GM12864 (cell line): ENCODE results near the gene LRRFIP1.
"Not testable (repeated sequence)": the region's sequence is repeated elsewhere in the genome, so short reads cannot be mapped to it uniquely, and the experiment has no call there.

Experiments used
- DNase-seq: peaks from one replicate; pipeline ENCODE4 v3.0.0-alpha.2; 2011; ENCODE audit warnings: low read depth
- H3K4me3 ChIP-seq: 2 replicates; pipeline ENCODE4 v1.5.1; 2011; ENCODE audit warnings: mild to moderate bottlenecking, low read depth, low read length, control low read depth
- TF ChIP-seq, protein P1 (sequence below): IDR thresholded peaks from 2 replicates; pipeline ENCODE4 v1.5.1; 2011; ENCODE audit warnings: low read depth, mild to moderate bottlenecking, moderate library complexity, low read length, control low read depth, inconsistent platforms; ENCODE audit errors: missing control alignments

Gene LRRFIP1

DNA sequence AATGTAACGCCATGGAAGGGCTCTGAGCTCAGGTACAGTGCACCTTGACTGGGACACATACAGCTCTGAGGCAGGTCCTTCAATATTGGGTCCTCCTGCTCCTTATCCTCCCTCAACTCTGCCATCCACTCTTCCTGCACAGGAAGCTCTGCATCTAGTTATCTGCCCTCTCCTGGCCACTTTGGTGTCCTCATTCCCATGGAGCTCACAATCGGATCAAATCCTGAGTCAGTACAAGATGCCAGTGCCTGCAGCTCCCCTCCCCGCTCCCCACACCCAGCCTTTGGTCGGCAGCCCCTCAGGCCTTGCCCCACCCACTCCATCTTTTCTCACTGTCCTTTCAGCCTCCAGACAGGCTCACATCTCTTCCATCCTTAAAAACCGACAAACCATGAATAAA lies 58.0 kb downstream of the LRRFIP1 start:
- TF ChIP-seq, protein P1, sequence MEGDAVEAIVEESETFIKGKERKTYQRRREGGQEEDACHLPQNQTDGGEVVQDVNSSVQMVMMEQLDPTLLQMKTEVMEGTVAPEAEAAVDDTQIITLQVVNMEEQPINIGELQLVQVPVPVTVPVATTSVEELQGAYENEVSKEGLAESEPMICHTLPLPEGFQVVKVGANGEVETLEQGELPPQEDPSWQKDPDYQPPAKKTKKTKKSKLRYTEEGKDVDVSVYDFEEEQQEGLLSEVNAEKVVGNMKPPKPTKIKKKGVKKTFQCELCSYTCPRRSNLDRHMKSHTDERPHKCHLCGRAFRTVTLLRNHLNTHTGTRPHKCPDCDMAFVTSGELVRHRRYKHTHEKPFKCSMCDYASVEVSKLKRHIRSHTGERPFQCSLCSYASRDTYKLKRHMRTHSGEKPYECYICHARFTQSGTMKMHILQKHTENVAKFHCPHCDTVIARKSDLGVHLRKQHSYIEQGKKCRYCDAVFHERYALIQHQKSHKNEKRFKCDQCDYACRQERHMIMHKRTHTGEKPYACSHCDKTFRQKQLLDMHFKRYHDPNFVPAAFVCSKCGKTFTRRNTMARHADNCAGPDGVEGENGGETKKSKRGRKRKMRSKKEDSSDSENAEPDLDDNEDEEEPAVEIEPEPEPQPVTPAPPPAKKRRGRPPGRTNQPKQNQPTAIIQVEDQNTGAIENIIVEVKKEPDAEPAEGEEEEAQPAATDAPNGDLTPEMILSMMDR, result no peak
- DNase-seq, result no peak
- no peak overlapping the region for H3K4me3 ChIP-seq

- DNase-seq, result no peak
Measured at GRCh38 chr2:237686659-237687136, 59.3 kb downstream of the LRRFIP1 start.

DNA sequence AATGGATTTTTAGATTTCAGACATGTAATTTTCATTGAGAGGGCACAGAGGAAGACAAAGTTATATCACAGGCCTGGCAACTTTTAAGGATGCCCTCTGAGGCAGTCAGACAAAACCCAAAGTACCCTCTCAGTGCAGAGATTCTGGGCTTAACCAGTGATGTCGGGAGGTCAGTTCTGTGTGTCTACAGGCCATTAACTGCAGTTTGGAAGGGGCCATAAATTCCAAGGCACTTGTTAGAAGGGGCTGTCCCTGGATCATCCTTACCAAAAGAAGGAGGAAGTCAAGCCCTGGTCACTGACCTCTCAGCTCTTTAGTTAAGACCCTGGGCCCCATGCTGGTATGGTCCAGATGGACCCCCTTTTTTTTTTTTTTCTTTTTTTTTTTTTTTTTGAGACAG lies 60.7 kb downstream of the LRRFIP1 start:
- H3K4me3 ChIP-seq, result no peak overlapping the region
- TF ChIP-seq, protein P1, result no peak
- no peak for DNase-seq

More at GRCh38 chr2:237686659-237687136, 59.3 kb downstream of the LRRFIP1 start:
- no peak overlapping the region for H3K4me3 ChIP-seq
- TF ChIP-seq, protein P1, result peak; percentile 49

DNA sequence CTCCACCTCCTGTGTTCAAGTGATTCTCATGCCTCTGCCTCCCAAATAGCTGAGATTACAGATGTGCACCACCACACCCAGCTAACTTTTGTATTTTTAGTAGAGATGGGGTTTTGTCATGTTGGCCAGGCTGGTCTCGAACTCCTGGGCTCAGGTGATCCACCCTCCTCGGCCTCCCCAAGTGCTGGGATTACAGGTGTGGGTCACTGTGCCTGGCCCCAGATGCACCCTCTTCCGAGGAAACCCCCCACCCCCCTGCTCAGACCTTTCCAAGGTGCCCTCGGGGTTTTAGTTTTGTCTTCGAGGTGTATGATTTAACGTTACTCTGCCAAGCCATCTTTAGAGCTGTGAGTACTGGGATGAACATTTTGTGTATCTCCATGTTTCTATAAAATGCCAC lies 61.2 kb downstream of the LRRFIP1 start:
- not testable (repeated sequence) for DNase-seq, H3K4me3 ChIP-seq

DNA sequence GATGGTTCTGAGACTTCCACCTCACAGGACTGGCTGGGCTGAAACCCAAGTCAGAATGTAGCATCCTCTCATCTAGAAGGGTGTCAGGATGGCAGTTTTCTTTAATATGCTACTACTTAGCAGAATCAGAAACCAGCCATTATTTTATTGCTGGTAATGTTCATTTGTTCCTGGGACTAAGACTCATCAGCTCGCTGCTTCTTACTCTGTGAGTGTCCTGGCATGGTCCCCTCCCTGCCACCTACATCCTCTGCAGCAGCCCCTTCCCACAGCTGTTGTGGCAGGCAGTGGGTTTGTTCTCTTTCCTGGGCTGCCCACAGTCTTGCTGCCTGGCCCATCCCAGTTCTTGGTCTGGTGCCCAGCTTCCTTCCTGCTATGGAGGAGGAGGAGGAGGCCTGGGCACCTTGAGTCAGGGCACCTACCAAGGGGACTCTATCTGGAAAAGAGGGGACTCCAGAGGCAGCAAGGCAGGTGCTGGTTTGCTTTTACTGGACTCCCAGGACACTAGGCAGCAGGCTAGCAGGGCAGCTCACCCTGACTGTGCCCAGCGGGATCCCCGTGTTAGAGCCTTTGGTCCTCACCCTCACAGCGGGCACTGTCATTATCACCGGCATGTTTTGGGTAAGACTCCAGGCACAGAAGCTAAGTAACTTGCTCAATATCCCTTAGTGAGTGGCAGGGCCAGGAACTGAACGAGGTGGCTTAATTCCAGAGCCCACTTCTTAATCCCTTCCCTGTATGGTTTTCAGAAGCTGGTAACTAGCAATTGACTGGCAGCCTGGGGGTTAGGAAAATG lies 62.1 kb downstream of the LRRFIP1 start:
- H3K4me3 ChIP-seq, result no peak overlapping the region
- no peak for DNase-seq
- TF ChIP-seq, protein P1, result no peak

- TF ChIP-seq, protein P1, result no peak
- no peak for DNase-seq
- H3K4me3 ChIP-seq, result peak overlapping the region; percentile 78
Measured at GRCh38 chr2:237691029-237691907, 63.9 kb downstream of the LRRFIP1 start.

DNA sequence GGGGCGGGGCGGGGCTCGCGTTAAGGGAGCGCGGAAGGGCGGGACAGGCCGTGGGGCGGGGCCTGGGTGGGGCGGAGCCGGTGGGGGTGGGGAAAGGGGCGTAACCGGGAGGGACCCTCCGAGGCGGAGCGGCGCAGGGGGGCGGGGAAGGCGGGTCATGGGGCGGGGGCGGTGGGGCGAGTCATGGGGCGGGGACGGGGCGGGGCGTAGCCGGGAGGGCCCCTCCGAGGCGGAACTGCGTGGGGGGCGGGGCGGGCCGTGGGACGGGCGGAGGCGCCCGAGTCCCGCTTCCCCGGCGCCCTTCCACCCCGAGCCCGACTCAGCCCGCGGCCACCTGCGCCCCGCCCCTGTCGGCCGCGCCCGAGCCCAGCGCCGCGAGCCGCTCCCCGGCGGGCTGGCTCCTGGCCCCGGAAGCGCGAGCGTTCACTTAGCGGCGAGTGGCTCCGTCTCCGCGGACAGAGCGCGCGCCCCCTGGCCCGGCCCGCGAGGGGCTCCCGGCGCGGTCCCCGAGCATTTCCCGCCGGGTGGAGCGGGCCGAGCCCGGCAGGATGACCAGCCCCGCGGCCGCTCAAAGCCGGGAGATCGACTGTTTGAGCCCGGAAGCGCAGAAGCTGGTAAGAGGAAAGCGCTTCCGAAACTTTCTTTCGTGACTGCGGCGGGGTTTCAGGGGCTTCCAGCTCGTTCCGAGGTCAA lies 64.7 kb downstream of the LRRFIP1 start:
- TF ChIP-seq, protein P1, result no peak
- H3K4me3 ChIP-seq, result peak overlapping the region; percentile 97
- no peak for DNase-seq
